ENCODE data around the gene TAF6. TPM values are rescaled to one million over a fixed set of nuclear protein-coding genes. Genes with fewer than 3 reads are reported as not detected.
A peak's percentile ranks its signal among the peaks of the same experiment; 100 is the strongest.

Gene TAF6
- total RNA-seq, 1 experiment from 2014 or later, result 62.1 TPM

- DNase-seq (ENCODE audit: low spot score), result no peak
Measured at GRCh38 chr7:100072462-100072861, 46.7 kb downstream of the TAF6 start.

GRCh38 chr7:100071018-100071723 is 48.0 kb downstream of the TAF6 start:
- DNase-seq (ENCODE audit: low spot score), result no peak

GRCh38 chr7:100069991-100070390 is 49.2 kb downstream of the TAF6 start:
- DNase-seq (ENCODE audit: low spot score), result no peak

- no peak for DNase-seq (ENCODE audit: low spot score)
Measured at GRCh38 chr7:100066953-100067352, 52.2 kb downstream of the TAF6 start.

GRCh38 chr7:100065452-100066186 is 53.5 kb downstream of the TAF6 start:
- peak; percentile 41 for DNase-seq (ENCODE audit: low spot score)

GRCh38 chr7:100064162-100064561 is 55.0 kb downstream of the TAF6 start:
- no peak for DNase-seq (ENCODE audit: low spot score)

- no peak for DNase-seq (ENCODE audit: low spot score)
Measured at GRCh38 chr7:100063376-100063775, 55.8 kb downstream of the TAF6 start.

GRCh38 chr7:100061518-100062193 is 57.5 kb downstream of the TAF6 start:
- no peak for DNase-seq (ENCODE audit: low spot score)

- DNase-seq (ENCODE audit: low spot score), result no peak
Measured at GRCh38 chr7:100059251-100059739, 59.9 kb downstream of the TAF6 start.

Other genes starting within 250 kb of the TAF6 start
- 0.23 TPM in 1 of 2 replicates, not detected in the other for gene OR2AE1, start 242.3 kb downstream of the TAF6 start, total RNA-seq (2014; rRNA removed; shearing (Covaris generic))
- gene TRIM4, start 199.8 kb downstream of the TAF6 start, total RNA-seq (2014; rRNA removed; shearing (Covaris generic)), result 21.1 and 21.7 TPM in 2 replicates
- gene GJC3, start 189.7 kb downstream of the TAF6 start, total RNA-seq (2014; rRNA removed; shearing (Covaris generic)), result 0.10 TPM in 1 of 2 replicates, not detected in the other
- gene AZGP1, start 143.3 kb downstream of the TAF6 start, total RNA-seq (2014; rRNA removed; shearing (Covaris generic)), result 1.3 and 3.5 TPM in 2 replicates
- gene ZKSCAN1, start 103.8 kb downstream of the TAF6 start, total RNA-seq (2014; rRNA removed; shearing (Covaris generic)), result 9.1 and 12.2 TPM in 2 replicates
- 11.7 and 17.4 TPM in 2 replicates for gene ZSCAN21, start 69.6 kb downstream of the TAF6 start, total RNA-seq (2014; rRNA removed; shearing (Covaris generic))
- gene ZNF3, start 37.6 kb downstream of the TAF6 start, total RNA-seq (2014; rRNA removed; shearing (Covaris generic)), result 32.3 and 32.5 TPM in 2 replicates
- 76.6 and 95.4 TPM in 2 replicates for gene COPS6, start 30.4 kb downstream of the TAF6 start, total RNA-seq (2014; rRNA removed; shearing (Covaris generic))
- gene MCM7, start 18.0 kb downstream of the TAF6 start, total RNA-seq (2014; rRNA removed; shearing (Covaris generic)), result 258 and 299 TPM in 2 replicates
- gene AP4M1, start 17.7 kb downstream of the TAF6 start, total RNA-seq (2014; rRNA removed; shearing (Covaris generic)), result 20.0 and 29.6 TPM in 2 replicates
- 31.9 and 33.1 TPM in 2 replicates for gene CNPY4, start 276 bp upstream of the TAF6 start, total RNA-seq (2014; rRNA removed; shearing (Covaris generic))
- gene MBLAC1, start 7.6 kb upstream of the TAF6 start, total RNA-seq (2014; rRNA removed; shearing (Covaris generic)), result 0.52 and 1.6 TPM in 2 replicates
- gene LAMTOR4, start 29.6 kb upstream of the TAF6 start, total RNA-seq (2014; rRNA removed; shearing (Covaris generic)), result 217 and 229 TPM in 2 replicates
- 7.7 and 8.0 TPM in 2 replicates for gene TRAPPC14, start 39.4 kb upstream of the TAF6 start, total RNA-seq (2014; rRNA removed; shearing (Covaris generic))
- 0.33 and 0.62 TPM in 2 replicates for gene GAL3ST4, start 49.3 kb upstream of the TAF6 start, total RNA-seq (2014; rRNA removed; shearing (Covaris generic))
- gene GPC2, start 58.0 kb upstream of the TAF6 start, total RNA-seq (2014; rRNA removed; shearing (Covaris generic)), result 0.95 and 3.6 TPM in 2 replicates
- 0.35 TPM in 1 of 2 replicates, not detected in the other for gene STAG3, start 58.6 kb upstream of the TAF6 start, total RNA-seq (2014; rRNA removed; shearing (Covaris generic))
- not detected in 2 replicates for gene PVRIG, start 100.6 kb upstream of the TAF6 start, total RNA-seq (2014; rRNA removed; shearing (Covaris generic))
- gene SPDYE3, start 188.3 kb upstream of the TAF6 start, total RNA-seq (2014; rRNA removed; shearing (Covaris generic)), result not detected in 2 replicates
- 4.4 and 4.6 TPM in 2 replicates for gene PILRB, start 238.8 kb upstream of the TAF6 start, total RNA-seq (2014; rRNA removed; shearing (Covaris generic))